HEK293 (cell line): ENCODE measurements around the gene PSMB9.

ENCODE experiments used
- CTCF ChIP-seq: fragments of 450-650 bp; formaldehyde crosslinking; IDR thresholded peaks from 2 replicates; pipeline ENCODE4 v1.5.1; 2016; ENCODE audit warnings: missing biosample characterization, missing genetic modification characterization
- ZNF416 ChIP-seq: fragments of 450-650 bp; formaldehyde crosslinking; IDR thresholded peaks from 2 replicates; pipeline ENCODE4 v1.5.1; 2016; ENCODE audit warnings: missing biosample characterization, missing genetic modification characterization

DNA sequence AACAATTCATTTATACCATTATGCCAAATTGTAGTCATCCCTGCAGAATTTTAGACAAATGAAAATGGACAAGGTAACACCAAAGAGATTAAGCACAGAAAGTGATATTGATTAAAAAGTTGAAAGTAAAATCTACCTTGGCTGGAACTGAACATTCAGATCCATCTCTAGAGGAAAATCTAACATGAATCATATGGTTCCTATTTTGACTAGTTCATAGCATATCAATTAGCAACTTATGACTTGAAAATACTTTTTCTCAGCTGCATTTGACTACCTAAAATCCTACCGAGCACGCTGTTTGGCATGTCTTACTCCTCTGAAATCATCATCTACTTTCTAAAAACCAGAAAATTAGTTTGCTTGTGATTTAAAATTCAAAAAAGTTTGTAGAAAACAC, 22.6 kb downstream of the PSMB9 start:
- TF ChIP-seq ZNF416 = no peak
- TF ChIP-seq CTCF (tag by site-specific recombination) = no peak
